Parathyroid adenoma (tissue), 2 donors: ENCODE measurements around the gene MBTPS1.

Experiments used
- H2AFZ ChIP-seq: fragments of 300-600 bp; sonication (generic); one replicate; pipeline ENCODE4 v1.7.0; 2017; ENCODE audit warnings: antibody characterized with exemption, mild to moderate bottlenecking
- H3K27ac ChIP-seq: fragments of 300-600 bp; sonication (generic); one replicate; pipeline ENCODE4 v1.7.0; 2017
- H3K27me3 ChIP-seq: fragments of 300-600 bp; sonication (generic); one replicate; pipeline ENCODE4 v1.7.0; 2017; ENCODE audit warnings: low read length; ENCODE audit not compliant: control insufficient read depth, insufficient read depth
- H3K36me3 ChIP-seq: fragments of 300-600 bp; sonication (generic); one replicate; pipeline ENCODE4 v1.7.0; 2017; ENCODE audit warnings: low read length; ENCODE audit not compliant: control insufficient read depth, insufficient read depth
- H3K4me1 ChIP-seq: fragments of 300-600 bp; sonication (generic); one replicate; pipeline ENCODE4 v1.7.0; 2017; ENCODE audit warnings: control low read depth
- H3K4me2 ChIP-seq: fragments of 300-600 bp; sonication (generic); one replicate; pipeline ENCODE4 v1.7.0; 2017; ENCODE audit warnings: low read length
- H3K4me3 ChIP-seq: fragments of 300-600 bp; sonication (generic); one replicate; pipeline ENCODE4 v1.7.0; 2017; ENCODE audit warnings: low read depth, low read length
- H3K79me2 ChIP-seq: fragments of 300-600 bp; sonication (generic); one replicate; pipeline ENCODE4 v1.7.0; 2017; ENCODE audit warnings: control low read depth
- H3K9ac ChIP-seq: fragments of 300-600 bp; sonication (generic); one replicate; pipeline ENCODE4 v1.7.0; 2017; ENCODE audit warnings: mild to moderate bottlenecking
- H3K9me3 ChIP-seq: fragments of 300-600 bp; sonication (generic); one replicate; pipeline ENCODE4 v1.7.0; 2017; ENCODE audit warnings: low read length; ENCODE audit not compliant: control insufficient read depth
- TF ChIP-seq, protein P1 (sequence below): fragments of 300-600 bp; sonication (generic); IDR thresholded peaks from one replicate; pipeline ENCODE4 v1.7.0; 2017; ENCODE audit warnings: antibody characterized with exemption, mild to moderate bottlenecking
- donor health status: primary hyperparathyroidism.

Gene MBTPS1

DNA sequence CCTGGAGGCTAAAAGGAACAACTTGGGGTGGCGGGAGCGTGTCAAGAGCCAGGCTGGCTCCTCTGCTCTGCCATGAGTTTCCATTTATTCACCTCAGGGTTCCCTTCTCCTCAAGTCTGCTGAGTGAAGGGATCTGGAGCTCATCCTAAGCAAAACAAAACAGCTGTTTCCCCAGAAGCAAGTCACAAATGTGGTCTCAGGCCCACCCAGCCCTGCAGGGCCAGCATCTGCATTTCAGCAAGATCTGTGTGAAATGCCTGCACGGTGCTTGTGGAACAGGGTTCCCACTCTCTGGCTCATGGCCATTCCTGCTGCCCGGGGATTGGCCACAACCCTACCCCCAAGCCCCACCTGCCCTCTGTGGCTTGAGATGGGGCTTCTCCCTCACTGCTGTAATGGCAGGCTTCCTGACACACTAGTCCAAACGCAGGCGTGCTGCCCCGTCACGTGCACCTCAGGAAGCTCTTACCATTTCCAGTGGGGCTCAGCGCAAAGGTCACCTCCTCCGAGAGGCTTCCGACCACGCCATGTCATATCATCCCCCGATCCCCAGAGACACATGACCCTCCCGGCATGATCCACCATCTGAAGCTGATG lies 76.4 kb downstream of the MBTPS1 start:
- Histone ChIP-seq H3K4me2 (no peak overlapping the region), H3K9ac (no peak overlapping the region), H2AFZ (no peak overlapping the region), H3K4me3 (no peak overlapping the region), H3K9me3 (no peaks in the 10 kb centered on the region), H3K36me3 (no peaks in the 10 kb centered on the region), H3K27ac (no peak overlapping the region), H3K27me3 (no peaks in the 10 kb centered on the region), H3K79me2 (no peaks in the 10 kb centered on the region), H3K4me1 (peaks cover 17% of the 10 kb centered on the region)
- TF ChIP-seq, protein P1, sequence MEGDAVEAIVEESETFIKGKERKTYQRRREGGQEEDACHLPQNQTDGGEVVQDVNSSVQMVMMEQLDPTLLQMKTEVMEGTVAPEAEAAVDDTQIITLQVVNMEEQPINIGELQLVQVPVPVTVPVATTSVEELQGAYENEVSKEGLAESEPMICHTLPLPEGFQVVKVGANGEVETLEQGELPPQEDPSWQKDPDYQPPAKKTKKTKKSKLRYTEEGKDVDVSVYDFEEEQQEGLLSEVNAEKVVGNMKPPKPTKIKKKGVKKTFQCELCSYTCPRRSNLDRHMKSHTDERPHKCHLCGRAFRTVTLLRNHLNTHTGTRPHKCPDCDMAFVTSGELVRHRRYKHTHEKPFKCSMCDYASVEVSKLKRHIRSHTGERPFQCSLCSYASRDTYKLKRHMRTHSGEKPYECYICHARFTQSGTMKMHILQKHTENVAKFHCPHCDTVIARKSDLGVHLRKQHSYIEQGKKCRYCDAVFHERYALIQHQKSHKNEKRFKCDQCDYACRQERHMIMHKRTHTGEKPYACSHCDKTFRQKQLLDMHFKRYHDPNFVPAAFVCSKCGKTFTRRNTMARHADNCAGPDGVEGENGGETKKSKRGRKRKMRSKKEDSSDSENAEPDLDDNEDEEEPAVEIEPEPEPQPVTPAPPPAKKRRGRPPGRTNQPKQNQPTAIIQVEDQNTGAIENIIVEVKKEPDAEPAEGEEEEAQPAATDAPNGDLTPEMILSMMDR: no peak

DNA sequence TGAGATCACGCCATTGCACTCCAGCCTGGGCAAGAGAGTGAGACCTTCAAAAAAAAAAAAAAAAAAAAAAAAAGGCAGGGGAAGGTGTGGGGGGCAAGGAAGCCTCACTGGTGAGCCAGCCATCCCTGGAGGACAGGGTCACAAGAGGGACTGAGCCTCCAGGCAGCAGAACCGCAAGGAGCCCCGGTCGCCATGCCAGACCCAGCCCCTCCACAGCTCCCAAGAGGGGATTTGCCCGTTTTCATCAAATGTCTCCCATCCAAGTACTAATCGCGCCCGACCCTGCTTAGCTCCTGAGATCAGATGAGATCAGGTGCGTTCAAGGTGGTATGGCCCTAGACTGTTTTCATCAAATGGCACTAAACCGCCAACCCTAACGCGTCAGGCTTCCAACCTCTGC lies 77.0 kb downstream of the MBTPS1 start:
- Histone ChIP-seq H3K4me2 (no peak overlapping the region), H3K4me3 (no peak overlapping the region), H3K27me3 (no peaks in the 10 kb centered on the region), H3K9ac (no peak overlapping the region), H3K9me3 (no peaks in the 10 kb centered on the region), H3K79me2 (no peaks in the 10 kb centered on the region), H3K36me3 (no peaks in the 10 kb centered on the region), H2AFZ (no peak overlapping the region), H3K27ac (no peak overlapping the region), H3K4me1 (peaks cover 17% of the 10 kb centered on the region)
- TF ChIP-seq, protein P1: no peak

DNA sequence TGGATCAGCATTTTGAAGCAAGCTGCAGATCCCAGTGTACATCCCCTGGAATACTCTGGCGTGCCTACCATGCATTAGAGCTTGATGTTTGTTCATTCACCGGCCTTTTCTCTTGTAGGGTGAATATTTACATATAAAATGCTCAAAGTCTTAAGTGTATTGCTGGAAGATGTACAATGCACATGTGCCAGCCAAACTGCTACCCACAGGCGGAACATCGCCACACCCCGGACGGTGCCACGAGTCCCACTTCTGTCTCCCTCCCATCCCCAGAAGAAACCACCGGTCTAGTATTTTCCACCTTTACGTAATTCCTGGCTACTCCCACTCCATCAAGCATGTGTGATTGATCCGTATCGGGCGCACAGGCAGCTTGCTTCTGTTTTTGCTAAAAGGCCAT lies 78.3 kb downstream of the MBTPS1 start:
- Histone ChIP-seq H3K27ac (no peak overlapping the region), H3K9ac (no peak overlapping the region), H3K79me2 (no peaks in the 10 kb centered on the region), H2AFZ (no peak overlapping the region), H3K9me3 (no peaks in the 10 kb centered on the region), H3K27me3 (no peaks in the 10 kb centered on the region), H3K4me2 (no peak overlapping the region), H3K4me3 (no peak overlapping the region), H3K4me1 (peaks cover 11% of the 10 kb centered on the region), H3K36me3 (no peaks in the 10 kb centered on the region)
- TF ChIP-seq, protein P1: no peak

DNA sequence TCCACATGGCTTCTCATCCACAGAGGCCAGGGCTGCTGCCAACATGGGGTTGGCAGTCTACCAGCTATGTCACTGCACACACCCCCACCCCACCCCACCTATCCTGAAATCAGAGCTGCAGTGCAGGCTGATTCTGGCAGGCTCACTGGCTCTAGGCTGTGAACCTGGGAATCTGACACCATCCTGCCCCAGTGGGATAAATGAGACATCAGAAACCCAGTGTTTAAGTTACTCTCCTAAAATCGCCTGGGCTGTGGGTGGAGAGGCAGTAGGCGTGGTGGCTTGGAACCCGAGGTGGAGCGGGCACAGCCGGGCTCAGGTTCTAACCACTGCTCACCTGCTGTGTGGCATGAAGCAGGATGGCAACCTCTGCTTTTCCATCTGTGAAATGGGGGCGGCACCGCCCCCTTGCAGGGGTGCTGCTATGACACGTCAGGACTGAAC lies 79.7 kb downstream of the MBTPS1 start:
- no peaks in the 10 kb centered on the region for H3K9me3 ChIP-seq
- no peak overlapping the region for H3K9ac ChIP-seq
- TF ChIP-seq, protein P1: no peak
- H3K4me2 ChIP-seq: no peak overlapping the region
- H2AFZ ChIP-seq: no peak overlapping the region
- H3K4me1 ChIP-seq: peaks cover 5% of the 10 kb centered on the region
- no peak overlapping the region for H3K27ac ChIP-seq
- no peaks in the 10 kb centered on the region for H3K27me3 ChIP-seq
- H3K4me3 ChIP-seq: no peak overlapping the region
- no peaks in the 10 kb centered on the region for H3K79me2 ChIP-seq
- no peaks in the 10 kb centered on the region for H3K36me3 ChIP-seq

DNA sequence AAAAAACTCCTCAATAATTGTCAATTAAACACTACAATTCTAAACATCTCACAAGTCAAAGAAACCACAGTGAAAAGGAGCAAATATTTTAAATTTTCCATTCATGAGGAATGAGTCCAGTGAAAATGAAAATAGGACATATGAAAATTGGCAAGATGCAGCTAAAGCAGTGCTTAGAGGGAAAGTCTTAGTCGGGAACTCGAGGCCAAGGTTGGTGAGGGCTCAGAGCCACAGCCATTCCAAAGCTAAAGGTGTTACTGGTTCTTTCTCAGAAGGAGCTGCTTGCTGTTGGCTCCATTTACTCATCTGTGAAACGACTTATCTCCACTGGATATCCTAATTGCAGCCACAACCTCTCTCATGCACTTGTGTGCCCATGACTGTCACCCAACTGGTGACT lies 80.6 kb downstream of the MBTPS1 start:
- Histone ChIP-seq H3K27ac (no peak overlapping the region), H3K4me1 (peaks cover 5% of the 10 kb centered on the region), H3K9me3 (no peaks in the 10 kb centered on the region), H2AFZ (no peak overlapping the region), H3K36me3 (no peaks in the 10 kb centered on the region), H3K79me2 (no peaks in the 10 kb centered on the region), H3K4me2 (no peak overlapping the region), H3K9ac (no peak overlapping the region), H3K27me3 (no peaks in the 10 kb centered on the region), H3K4me3 (no peak overlapping the region)
- TF ChIP-seq, protein P1: no peak
